GM12878 (cell line): ENCODE measurements around the gene S100P. TPM values are rescaled to one million over a fixed set of nuclear protein-coding genes. Genes with fewer than 3 reads are reported as not detected.

Experiments
- ATAC-seq: fragments of 200-7000 bp; cut with Tn5 transposase; 3 replicates; pipeline ENCODE4 v1.9.1; 2020; ENCODE audit warnings: mild to moderate bottlenecking, moderate library complexity
- BruUV-seq: library from RNA; stranded (reverse); fragments of 400-500 nt; replicated peaks from 2 replicates; lab custom pipeline; 2021; lab: Mats Ljungman, UMichigan
- CTCF ChIA-PET: fragments of 300-600 bp; sonication (Branson Sonifier 250); formaldehyde crosslinking; extraction: SDS; loops from one replicate; lab custom pipeline; 2021; ENCODE audit warnings: inconsistent platforms; lab: Yijun Ruan, JAX
- POLR2A ChIA-PET: fragments of 350-600 bp; formaldehyde crosslinking; extraction: SDS; loops from one replicate; lab custom pipeline; 2021; ENCODE audit warnings: inconsistent platforms; lab: Charles Lee
- RAD21 ChIA-PET: fragments of 300-600 bp; sonication (Branson Sonifier 250); formaldehyde crosslinking; loops from one replicate; lab custom pipeline; 2023; ENCODE audit warnings: antibody characterized with exemption; ENCODE audit not compliant: unreplicated experiment; lab: Charles Lee
- SMC1A ChIA-PET: fragments of 300-600 bp; sonication (Branson Sonifier 250); formaldehyde crosslinking; loops from one replicate; lab custom pipeline; 2023; ENCODE audit not compliant: unreplicated experiment, uncharacterized antibody; lab: Charles Lee
- DNase-seq: peaks from one replicate; pipeline ENCODE4 v3.0.0-alpha.2; 2011; ENCODE audit warnings: low read depth, low spot score
- FAIRE-seq: peaks from 3 replicates; lab custom pipeline; 2011; peaks lifted over from hg19 to GRCh38; lab: Jason Lieb, UNC
- H2AFZ ChIP-seq: 2 replicates; pipeline ENCODE4 v1.6.0; 2011; ENCODE audit warnings: low read depth, low read length, control low read depth; ENCODE audit not compliant: control insufficient read depth
- H3K27ac ChIP-seq: 2 replicates; pipeline ENCODE4 v1.5.1; 2011; ENCODE audit warnings: control low read depth; ENCODE audit not compliant: control insufficient read depth, insufficient read depth
- H3K27me3 ChIP-seq, 2 experiments: replicated peaks in 1 of 2; 2 replicates each; pipeline versions ENCODE4 v1.6.0 to v1.6.1; 2011; ENCODE audit warnings: low read length in 1 of 2; ENCODE audit not compliant: control insufficient read depth in 2 of 2, insufficient read depth in 2 of 2
- H3K36me3 ChIP-seq, 2 experiments: 2 replicates each; pipeline ENCODE4 v1.5.1; 2011; ENCODE audit warnings: low read length in 1 of 2; ENCODE audit not compliant: control insufficient read depth in 2 of 2, insufficient read depth in 2 of 2
- H3K4me1 ChIP-seq: 2 replicates; pipeline ENCODE4 v1.6.1; 2011; ENCODE audit warnings: mild to moderate bottlenecking, low read length, moderate library complexity, mixed read lengths; ENCODE audit not compliant: control insufficient read depth, insufficient read depth
- H3K4me2 ChIP-seq: 2 replicates; pipeline ENCODE4 v1.6.0; 2011; ENCODE audit warnings: control low read depth; ENCODE audit not compliant: control insufficient read depth, insufficient read depth
- H3K4me3 ChIP-seq: fragments of 200-600 bp; sonication (generic); 2 replicates; pipeline ENCODE4 v1.5.1; 2016
- H3K79me2 ChIP-seq: 2 replicates; pipeline ENCODE4 v1.6.0; 2011; ENCODE audit warnings: low read length; ENCODE audit not compliant: control insufficient read depth, insufficient read depth
- H3K9ac ChIP-seq: 2 replicates; pipeline ENCODE4 v1.8.0; 2011; ENCODE audit warnings: low read length, control low read depth, mixed read lengths; ENCODE audit not compliant: control insufficient read depth, insufficient read depth
- H3K9me3 ChIP-seq: replicated peaks from 3 replicates; pipeline ENCODE4 v1.5.1; 2011; ENCODE audit warnings: mild to moderate bottlenecking, low read length; ENCODE audit not compliant: control insufficient read depth, insufficient read depth
- H4K20me1 ChIP-seq: 2 replicates; pipeline ENCODE4 v1.6.0; 2011; ENCODE audit not compliant: control insufficient read depth, insufficient read depth
- DPF2 ChIP-seq: fragments of 450-650 bp; IDR thresholded peaks from 2 replicates; pipeline ENCODE4 v1.6.1; 2017; ENCODE audit warnings: mild to moderate bottlenecking
- EZH2 ChIP-seq: IDR thresholded peaks from 2 replicates; pipeline ENCODE4 v1.6.1; 2012; ENCODE audit warnings: low read depth, mild to moderate bottlenecking, control low read depth, inconsistent platforms, low read length, borderline replicate concordance; ENCODE audit not compliant: control insufficient read depth
- FOXK2 ChIP-seq: fragments of 450-650 bp; IDR thresholded peaks from 2 replicates; pipeline ENCODE4 v1.6.1; 2017; ENCODE audit warnings: mild to moderate bottlenecking, moderate library complexity
- IRF4 ChIP-seq: IDR thresholded peaks from 2 replicates; pipeline ENCODE4 v1.6.1; 2011; ENCODE audit warnings: low read depth, low read length
- LARP7 ChIP-seq: fragments of 450-650 bp; IDR thresholded peaks from 2 replicates; pipeline ENCODE4 v1.6.1; 2017; ENCODE audit warnings: mild to moderate bottlenecking
- RELA ChIP-seq: fragments of 450-650 bp; IDR thresholded peaks from 2 replicates; pipeline ENCODE4 v1.8.0; 2014; ENCODE audit warnings: borderline replicate concordance; ENCODE audit not compliant: partially characterized antibody
- RUNX3 ChIP-seq: IDR thresholded peaks from 2 replicates; pipeline ENCODE4 v1.6.1; 2012; ENCODE audit warnings: low read length, inconsistent platforms
- WGBS: methylation state at CpG from one replicate; pipeline ENCODE4 v1.1.6; 2016; ENCODE audit warnings: low lambda C conversion rate; ENCODE audit not compliant: insufficient replicate concordance, insufficient coverage; ENCODE audit errors: missing lambda C conversion rate; 5-methylcytosine and 5-hydroxymethylcytosine counted together
- in situ Hi-C: fragments of 300-500 bp; cut with MboI; formaldehyde crosslinking; loops from 9 replicates; pipeline ENCODE4 v1.14.3; 2018; ENCODE audit warnings: mixed read lengths
- intact Hi-C: fragments of 100-400 bp; cut with micrococcal nuclease; formaldehyde crosslinking; loops from one replicate; pipeline ENCODE4 v1.14.2; 2022; ENCODE audit not compliant: unreplicated experiment
- polyA plus RNA-seq, 11 experiments: library from polyadenylated mRNA; depleted of rRNA in 4 of 11; unstranded in 6 of 11; stranded (reverse) in 5 of 11; fragments of >200 nt; fragmentation: Nextera tagmentation in 4 of 11; fragmentation: Illumina TruSeq in 1 of 11; extraction: Ambion mirVana in 4 of 11; extraction: Trizol in 1 of 11; gene quantifications; 1 replicate in 1 of 11; 2 replicates in 10 of 11; pipeline versions ENCODE4 v1.2.1 to v1.2.3, GENCODE V29; 2011 to 2016; ENCODE audit warnings: inconsistent platforms in 2 of 11, missing spikeins in 2 of 11, low read depth in 1 of 11
- total RNA-seq, 4 experiments: library from RNA; depleted of rRNA in 3 of 4; stranded (reverse); fragments of >200 nt in 3 of 4; fragmentation: Illumina TruSeq in 1 of 4; extraction: Trizol in 1 of 4; gene quantifications; 2 replicates each; pipeline versions ENCODE4 v1.2.1 to v1.2.3, GENCODE V29; 2013 to 2021
- TF ChIP-seq, protein P1 (sequence below): fragments of 450-650 bp; IDR thresholded peaks from 2 replicates; pipeline ENCODE4 v1.6.1; 2016; ENCODE audit warnings: mild to moderate bottlenecking
- TF ChIP-seq, protein P2 (sequence below): fragments of 450-650 bp; IDR thresholded peaks from 2 replicates; pipeline ENCODE4 v1.6.1; 2017; ENCODE audit warnings: mild to moderate bottlenecking, moderate library complexity
- TF ChIP-seq, protein P3 (sequence below): fragments of 450-650 bp; conservative IDR thresholded peaks from 2 replicates; pipeline ENCODE4 v1.6.1; 2017; ENCODE audit warnings: mild to moderate bottlenecking, moderate library complexity
- TF ChIP-seq, protein P4 (sequence below): IDR thresholded peaks from 2 replicates; pipeline ENCODE4 v1.6.1; 2011; ENCODE audit warnings: borderline replicate concordance, low read depth, mild to moderate bottlenecking, moderate library complexity, low read length; ENCODE audit not compliant: insufficient read depth, poor library complexity, severe bottlenecking
- TF ChIP-seq, protein P5 (sequence below): IDR thresholded peaks from 2 replicates; pipeline ENCODE4 v1.6.1; 2011; ENCODE audit warnings: mild to moderate bottlenecking, low read depth, low read length, moderate library complexity; ENCODE audit not compliant: insufficient replicate concordance

Gene S100P
- total and polyA plus RNA-seq, 10 of the 15 experiments (the other 5 are each of a cell fraction or from before 2014, with no cell fraction given): 0.90 TPM; not detected in 9

DNA sequence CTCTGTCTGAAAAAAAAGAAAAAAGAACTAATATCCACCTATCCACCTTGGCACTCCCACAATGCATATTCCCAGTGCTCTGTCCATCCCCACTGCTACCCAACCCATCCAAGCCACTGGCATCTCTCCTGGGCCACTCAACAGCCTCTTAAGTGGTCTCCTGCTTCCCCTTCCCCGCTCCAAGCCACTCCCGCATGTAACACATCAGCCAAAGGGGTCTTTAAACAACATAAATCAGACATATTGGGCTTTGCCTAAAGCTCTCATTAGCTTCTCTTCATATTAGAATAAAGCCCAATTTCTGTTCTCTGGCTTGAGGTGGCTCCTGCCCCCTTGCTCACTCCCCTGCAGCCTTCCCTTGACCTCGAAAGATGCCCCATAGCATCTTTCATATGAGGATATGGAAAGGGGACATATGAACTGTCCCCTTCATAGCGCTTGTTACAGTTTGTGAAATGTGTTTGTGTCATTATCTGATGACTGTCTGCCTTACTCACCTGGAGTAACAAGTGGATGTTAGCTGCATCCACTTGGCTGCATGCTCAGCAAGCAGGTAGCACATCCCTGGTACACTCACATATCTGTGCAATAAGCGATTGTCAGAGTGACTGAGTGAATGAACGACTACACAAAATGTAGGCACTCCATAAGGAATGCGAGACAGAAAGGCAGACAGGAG is 25.4 kb downstream of the S100P start:
- H4K20me1 ChIP-seq: peaks cover 3% of the 10 kb centered on the region; the same call in 1 of the 2 replicates
- no peak overlapping the region for H2AFZ ChIP-seq
- ATAC-seq: no peak
- H3K4me2 ChIP-seq: no peak overlapping the region
- SMC1A ChIA-PET: interaction anchor here (0.5 to 6.2 kb wide), 16 partner anchors 11 to 350 kb away, joined by 3 to 153 read pairs (median 5); partner anchors contain the start of gene GRPEL1
- intact Hi-C loops (loop anchor here (5.0 kb wide), 1 partner anchor 268 kb away; no protein-coding TSS in a partner anchor), in situ Hi-C loops (no loop called here)
- CTCF ChIA-PET: interaction anchor here (0.6 to 9.8 kb wide), 35 partner anchors 10 to 364 kb away, joined by 3 to 277 read pairs (median 5); partner anchors contain the start of genes GRPEL1 and MRFAP1L1
- H3K27ac ChIP-seq: no peak overlapping the region
- H3K79me2 ChIP-seq: peaks cover 18% of the 10 kb centered on the region
- H3K4me3 ChIP-seq: no peak overlapping the region
- WGBS: 90% methylated on average over 7 of the region's 7 CpGs
- RAD21 ChIA-PET: interaction anchor here (1.2 to 7.4 kb wide), 9 partner anchors 19 to 352 kb away, joined by 3 to 155 read pairs (median 9); partner anchors contain the start of gene GRPEL1
- no peaks in the 10 kb centered on the region for H3K36me3 ChIP-seq
- BruUV-seq: no TSS peak
- no peak for FAIRE-seq
- H3K9ac ChIP-seq: no peak overlapping the region
- POLR2A ChIA-PET: interaction anchor here (0.6 to 2.8 kb wide), 3 partner anchors 150 to 352 kb away, joined by 3 to 14 read pairs (median 4); no protein-coding TSS in a partner anchor
- H3K9me3 ChIP-seq: no peaks in the 10 kb centered on the region; the same call in 2 of the 3 replicates
- DNase-seq: no peak
- peaks cover 7% of the 10 kb centered on the region for H3K4me1 ChIP-seq
- no peaks in the 10 kb centered on the region for H3K27me3 ChIP-seq
- no peak for TF ChIP-seq DPF2
- TF ChIP-seq, protein P1, sequence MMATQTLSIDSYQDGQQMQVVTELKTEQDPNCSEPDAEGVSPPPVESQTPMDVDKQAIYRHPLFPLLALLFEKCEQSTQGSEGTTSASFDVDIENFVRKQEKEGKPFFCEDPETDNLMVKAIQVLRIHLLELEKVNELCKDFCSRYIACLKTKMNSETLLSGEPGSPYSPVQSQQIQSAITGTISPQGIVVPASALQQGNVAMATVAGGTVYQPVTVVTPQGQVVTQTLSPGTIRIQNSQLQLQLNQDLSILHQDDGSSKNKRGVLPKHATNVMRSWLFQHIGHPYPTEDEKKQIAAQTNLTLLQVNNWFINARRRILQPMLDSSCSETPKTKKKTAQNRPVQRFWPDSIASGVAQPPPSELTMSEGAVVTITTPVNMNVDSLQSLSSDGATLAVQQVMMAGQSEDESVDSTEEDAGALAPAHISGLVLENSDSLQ: no peak
- TF ChIP-seq RUNX3: no peak
- TF ChIP-seq FOXK2: no peak
- TF ChIP-seq, protein P2, sequence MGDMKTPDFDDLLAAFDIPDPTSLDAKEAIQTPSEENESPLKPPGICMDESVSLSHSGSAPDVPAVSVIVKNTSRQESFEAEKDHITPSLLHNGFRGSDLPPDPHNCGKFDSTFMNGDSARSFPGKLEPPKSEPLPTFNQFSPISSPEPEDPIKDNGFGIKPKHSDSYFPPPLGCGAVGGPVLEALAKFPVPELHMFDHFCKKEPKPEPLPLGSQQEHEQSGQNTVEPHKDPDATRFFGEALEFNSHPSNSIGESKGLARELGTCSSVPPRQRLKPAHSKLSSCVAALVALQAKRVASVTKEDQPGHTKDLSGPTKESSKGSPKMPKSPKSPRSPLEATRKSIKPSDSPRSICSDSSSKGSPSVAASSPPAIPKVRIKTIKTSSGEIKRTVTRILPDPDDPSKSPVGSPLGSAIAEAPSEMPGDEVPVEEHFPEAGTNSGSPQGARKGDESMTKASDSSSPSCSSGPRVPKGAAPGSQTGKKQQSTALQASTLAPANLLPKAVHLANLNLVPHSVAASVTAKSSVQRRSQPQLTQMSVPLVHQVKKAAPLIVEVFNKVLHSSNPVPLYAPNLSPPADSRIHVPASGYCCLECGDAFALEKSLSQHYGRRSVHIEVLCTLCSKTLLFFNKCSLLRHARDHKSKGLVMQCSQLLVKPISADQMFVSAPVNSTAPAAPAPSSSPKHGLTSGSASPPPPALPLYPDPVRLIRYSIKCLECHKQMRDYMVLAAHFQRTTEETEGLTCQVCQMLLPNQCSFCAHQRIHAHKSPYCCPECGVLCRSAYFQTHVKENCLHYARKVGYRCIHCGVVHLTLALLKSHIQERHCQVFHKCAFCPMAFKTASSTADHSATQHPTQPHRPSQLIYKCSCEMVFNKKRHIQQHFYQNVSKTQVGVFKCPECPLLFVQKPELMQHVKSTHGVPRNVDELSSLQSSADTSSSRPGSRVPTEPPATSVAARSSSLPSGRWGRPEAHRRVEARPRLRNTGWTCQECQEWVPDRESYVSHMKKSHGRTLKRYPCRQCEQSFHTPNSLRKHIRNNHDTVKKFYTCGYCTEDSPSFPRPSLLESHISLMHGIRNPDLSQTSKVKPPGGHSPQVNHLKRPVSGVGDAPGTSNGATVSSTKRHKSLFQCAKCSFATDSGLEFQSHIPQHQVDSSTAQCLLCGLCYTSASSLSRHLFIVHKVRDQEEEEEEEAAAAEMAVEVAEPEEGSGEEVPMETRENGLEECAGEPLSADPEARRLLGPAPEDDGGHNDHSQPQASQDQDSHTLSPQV: no peak
- TF ChIP-seq EZH2: no peak
- TF ChIP-seq RELA: no peak
- TF ChIP-seq LARP7: no peak
- TF ChIP-seq, protein P3, sequence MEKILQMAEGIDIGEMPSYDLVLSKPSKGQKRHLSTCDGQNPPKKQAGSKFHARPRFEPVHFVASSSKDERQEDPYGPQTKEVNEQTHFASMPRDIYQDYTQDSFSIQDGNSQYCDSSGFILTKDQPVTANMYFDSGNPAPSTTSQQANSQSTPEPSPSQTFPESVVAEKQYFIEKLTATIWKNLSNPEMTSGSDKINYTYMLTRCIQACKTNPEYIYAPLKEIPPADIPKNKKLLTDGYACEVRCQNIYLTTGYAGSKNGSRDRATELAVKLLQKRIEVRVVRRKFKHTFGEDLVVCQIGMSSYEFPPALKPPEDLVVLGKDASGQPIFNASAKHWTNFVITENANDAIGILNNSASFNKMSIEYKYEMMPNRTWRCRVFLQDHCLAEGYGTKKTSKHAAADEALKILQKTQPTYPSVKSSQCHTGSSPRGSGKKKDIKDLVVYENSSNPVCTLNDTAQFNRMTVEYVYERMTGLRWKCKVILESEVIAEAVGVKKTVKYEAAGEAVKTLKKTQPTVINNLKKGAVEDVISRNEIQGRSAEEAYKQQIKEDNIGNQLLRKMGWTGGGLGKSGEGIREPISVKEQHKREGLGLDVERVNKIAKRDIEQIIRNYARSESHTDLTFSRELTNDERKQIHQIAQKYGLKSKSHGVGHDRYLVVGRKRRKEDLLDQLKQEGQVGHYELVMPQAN: no peak
- TF ChIP-seq, protein P4, sequence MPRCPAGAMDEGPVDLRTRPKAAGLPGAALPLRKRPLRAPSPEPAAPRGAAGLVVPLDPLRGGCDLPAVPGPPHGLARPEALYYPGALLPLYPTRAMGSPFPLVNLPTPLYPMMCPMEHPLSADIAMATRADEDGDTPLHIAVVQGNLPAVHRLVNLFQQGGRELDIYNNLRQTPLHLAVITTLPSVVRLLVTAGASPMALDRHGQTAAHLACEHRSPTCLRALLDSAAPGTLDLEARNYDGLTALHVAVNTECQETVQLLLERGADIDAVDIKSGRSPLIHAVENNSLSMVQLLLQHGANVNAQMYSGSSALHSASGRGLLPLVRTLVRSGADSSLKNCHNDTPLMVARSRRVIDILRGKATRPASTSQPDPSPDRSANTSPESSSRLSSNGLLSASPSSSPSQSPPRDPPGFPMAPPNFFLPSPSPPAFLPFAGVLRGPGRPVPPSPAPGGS: peak; percentile 89
- TF ChIP-seq, protein P5, sequence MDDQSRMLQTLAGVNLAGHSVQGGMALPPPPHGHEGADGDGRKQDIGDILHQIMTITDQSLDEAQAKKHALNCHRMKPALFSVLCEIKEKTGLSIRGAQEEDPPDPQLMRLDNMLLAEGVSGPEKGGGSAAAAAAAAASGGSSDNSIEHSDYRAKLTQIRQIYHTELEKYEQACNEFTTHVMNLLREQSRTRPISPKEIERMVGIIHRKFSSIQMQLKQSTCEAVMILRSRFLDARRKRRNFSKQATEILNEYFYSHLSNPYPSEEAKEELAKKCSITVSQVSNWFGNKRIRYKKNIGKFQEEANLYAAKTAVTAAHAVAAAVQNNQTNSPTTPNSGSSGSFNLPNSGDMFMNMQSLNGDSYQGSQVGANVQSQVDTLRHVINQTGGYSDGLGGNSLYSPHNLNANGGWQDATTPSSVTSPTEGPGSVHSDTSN: peak; percentile 56
- TF ChIP-seq IRF4: no peak
